Stimulated activated CD4-positive, alpha-beta T cell treated with anti-CD3 and anti-CD28 coated beads, Interleukin-12 subunit alpha, Interleukin-12 subunit beta, amount 100 ng/mL, for 4 hours (primary cell): ENCODE data around the gene MPHOSPH9.

Source experiments
- DNase-seq: peaks from one replicate; pipeline ENCODE4 v3.0.0-alpha.2; 2020

Gene MPHOSPH9, protein sequence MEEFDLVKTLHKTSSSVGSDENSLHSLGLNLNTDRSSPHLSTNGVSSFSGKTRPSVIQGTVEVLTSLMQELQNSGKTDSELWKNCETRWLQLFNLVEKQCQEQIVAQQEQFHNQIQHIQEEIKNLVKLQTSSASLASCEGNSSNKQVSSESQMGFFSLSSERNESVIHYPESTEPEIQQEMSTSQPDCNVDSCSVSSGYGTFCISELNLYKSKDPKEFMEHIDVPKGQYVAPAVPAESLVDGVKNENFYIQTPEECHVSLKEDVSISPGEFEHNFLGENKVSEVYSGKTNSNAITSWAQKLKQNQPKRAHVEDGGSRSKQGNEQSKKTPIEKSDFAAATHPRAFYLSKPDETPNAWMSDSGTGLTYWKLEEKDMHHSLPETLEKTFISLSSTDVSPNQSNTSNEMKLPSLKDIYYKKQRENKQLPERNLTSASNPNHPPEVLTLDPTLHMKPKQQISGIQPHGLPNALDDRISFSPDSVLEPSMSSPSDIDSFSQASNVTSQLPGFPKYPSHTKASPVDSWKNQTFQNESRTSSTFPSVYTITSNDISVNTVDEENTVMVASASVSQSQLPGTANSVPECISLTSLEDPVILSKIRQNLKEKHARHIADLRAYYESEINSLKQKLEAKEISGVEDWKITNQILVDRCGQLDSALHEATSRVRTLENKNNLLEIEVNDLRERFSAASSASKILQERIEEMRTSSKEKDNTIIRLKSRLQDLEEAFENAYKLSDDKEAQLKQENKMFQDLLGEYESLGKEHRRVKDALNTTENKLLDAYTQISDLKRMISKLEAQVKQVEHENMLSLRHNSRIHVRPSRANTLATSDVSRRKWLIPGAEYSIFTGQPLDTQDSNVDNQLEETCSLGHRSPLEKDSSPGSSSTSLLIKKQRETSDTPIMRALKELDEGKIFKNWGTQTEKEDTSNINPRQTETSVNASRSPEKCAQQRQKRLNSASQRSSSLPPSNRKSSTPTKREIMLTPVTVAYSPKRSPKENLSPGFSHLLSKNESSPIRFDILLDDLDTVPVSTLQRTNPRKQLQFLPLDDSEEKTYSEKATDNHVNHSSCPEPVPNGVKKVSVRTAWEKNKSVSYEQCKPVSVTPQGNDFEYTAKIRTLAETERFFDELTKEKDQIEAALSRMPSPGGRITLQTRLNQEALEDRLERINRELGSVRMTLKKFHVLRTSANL

DNA sequence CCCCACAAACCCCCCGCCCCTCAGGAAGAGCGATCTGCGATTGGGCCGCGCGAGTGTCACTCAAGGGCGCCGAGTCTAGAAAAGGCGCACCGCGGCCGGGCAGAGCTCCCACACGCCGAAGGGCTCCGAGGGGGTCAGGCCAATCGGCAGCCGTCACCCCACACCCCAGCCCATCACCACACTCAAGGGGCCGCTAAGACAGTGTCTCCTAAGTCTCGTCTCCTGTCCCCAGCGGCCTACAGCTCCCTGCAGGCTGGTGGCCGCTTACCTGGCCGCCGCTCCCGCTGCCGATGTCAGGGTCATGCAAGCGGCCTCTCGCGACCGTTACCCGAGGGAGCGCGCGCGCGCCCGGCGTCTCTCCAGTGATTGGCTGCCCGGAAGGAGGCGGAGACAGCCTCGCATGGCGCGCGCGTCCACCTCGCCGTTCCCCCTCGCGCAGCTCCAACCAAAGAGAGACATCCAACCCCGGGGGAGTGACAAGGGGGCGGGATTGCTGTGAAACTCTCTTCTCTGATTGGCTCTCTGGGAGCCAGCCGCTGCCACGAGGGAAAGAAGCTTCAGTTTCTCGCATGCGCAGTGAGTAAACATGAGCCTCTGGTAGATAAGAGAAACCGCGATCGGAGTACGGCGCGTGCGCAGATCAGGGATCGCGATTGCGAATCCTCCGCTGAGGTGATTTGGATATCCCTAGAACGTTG is at the start of gene MPHOSPH9, which contains the start of gene MTRFR:
Gene MPHOSPH9 (minus strand): TSS at position 335 of the 698 bp plus-strand sequence. CDS start 2,777 bp downstream, outside the sequence.
Gene MTRFR (plus strand): TSS at position 630 of the 698 bp plus-strand sequence. CDS start 20,239 bp downstream, outside the sequence.
- DNase-seq = peak; percentile 95

DNA sequence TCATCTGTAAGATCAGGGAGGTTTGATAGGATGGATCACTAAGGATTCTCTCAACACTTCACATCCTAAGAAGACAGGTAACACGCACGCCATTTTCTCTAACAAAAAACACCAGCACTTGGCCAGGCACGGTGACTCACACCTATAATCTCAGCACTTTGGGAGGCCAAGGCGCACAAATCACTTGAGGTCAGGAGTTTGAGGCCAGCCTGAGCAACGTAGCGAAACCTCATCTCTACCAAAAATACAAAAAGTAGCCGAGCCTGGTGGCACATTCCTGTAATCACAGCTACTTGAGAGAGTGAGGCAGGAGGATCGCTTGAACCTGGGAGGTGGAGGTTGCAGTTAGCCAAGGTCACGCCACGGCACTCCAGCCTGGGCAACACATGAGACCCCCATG is 49.2 kb upstream of the MPHOSPH9 start:
- DNase-seq = no peak

DNA sequence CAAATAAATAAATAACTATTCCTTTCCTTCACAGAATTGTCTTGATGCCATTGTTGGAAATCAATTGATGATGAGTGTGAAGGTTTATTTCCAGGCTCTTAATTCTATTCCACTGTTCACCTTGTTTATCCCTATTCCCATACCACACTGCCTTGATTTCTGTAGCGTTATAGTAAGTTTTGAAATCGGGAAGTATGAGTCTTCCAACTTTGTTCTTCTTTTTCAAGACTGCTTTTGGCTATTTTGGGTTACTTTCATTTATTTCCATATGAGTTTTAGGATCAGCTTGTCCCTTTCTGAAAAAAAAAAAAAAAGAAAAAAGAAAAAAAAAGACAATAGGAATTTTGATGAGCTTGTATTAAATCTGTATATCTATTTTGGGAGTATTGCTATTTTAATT is 48.0 kb upstream of the MPHOSPH9 start:
- DNase-seq = no peak

DNA sequence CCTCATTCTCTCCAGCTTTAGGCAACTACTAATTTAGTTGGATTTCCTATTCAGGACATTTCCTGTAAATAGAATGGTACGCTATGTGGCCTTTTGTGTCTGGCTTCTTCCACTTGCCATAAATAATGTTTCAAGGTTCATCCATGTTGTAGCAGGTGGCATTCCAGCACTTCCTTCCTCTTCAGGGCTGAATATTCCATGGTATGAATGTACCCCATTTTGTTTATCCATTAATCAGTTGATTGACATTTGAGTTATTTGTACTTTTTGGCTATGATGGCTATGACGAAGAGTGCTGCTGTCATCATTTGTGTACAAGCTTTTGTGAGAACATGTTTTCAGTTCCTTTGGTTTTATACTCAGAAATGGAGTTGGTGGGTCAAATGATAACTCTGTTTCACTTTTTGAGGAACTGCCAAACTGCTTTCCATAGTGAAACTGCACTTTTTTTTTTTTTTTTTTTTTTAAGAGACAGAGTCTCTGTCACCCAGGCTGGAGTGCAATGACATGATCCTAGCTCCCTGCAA is 45.2 kb upstream of the MPHOSPH9 start:
- DNase-seq = no peak

DNA sequence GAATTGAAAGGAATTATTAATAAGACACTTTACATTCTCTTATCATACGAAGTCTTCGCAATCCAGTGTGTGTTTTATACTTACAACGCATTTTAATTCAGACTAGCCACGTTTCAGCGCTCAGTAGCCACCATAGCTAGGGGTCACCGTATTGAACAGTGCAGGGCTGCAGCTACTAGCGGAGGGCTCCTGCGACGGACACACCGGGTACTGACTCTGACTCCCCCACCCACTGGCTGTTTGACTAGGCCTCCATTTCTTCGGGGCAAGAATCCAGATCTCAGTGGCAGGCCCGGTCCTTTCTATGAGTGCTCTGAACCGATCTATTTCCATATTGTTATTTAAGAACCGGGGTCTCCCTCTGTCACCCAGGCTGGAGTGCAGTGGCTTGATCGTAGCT is 40.2 kb upstream of the MPHOSPH9 start:
- no peak for DNase-seq

DNA sequence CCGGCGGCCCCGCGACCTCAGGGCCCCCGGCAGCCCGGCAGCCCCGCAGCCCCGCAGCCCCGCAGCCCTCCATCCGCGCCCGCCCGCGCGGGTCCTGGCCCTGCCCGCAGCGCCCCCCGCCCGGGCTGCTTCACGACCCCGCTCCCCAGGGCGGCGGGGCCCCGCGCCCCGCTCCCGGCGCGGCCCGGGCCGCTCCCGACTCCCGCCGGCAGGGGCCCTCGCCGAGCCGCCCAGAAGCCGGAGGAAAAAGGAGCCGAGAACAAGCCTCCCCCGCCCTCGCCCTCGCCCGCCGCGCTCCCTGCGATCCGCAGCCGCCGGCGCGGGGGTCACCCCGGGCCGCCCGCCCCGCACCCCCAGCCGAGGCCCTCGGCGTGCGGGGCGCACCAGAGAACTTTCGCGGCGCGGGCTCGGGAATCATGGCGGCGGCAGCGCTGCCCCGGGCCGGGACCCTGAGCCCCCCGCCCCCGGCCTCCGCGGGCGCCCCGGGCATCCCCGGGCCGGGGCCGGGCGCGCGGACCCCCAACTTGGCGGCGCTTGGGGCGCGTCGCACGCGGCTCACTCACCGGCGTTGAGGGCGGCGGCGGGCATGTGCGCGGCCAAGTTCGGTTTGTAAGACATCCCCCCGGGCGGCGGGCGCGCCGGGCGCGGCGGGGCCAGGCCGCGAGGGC is 38.2 kb upstream of the MPHOSPH9 start:
- peak; percentile 73 for DNase-seq

DNA sequence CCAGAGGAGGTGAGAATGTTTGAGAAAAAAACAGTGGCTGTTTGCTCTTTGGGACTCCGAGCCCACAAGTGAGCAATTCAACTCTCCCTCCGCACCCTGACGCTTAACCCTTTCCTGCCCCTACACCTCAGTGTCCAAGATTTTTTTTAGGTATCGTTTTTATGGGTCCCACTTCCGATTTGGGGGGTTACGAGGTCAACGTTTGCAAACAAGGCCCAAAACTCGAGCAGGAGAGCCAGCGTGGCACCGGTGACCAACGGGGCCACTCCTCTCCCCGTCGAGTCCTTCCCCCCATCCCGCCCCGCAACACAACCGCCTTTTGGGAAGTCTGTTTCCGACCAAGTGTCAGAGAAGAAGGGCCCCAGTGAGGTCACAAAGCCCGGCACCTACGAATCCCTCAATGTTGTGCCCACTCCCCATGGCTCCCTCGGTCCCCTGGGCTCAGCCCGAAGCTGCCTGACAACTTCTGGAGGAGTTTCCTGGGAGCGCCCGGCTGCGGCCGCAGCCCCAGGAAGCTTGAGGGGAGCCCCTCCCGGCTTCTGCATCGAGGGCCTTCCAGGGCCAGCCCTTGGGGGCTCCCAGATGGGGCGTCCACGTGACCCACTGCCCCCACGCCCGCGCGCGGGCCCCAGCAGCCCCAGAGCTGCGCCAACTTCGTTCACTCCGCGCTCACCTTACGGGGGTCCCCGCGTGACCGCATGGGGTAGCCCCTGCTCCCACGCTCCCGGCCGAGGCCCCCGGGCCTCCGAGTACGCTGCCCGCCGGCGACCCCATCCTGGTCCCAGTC is 37.5 kb upstream of the MPHOSPH9 start:
- peak; percentile 8 for DNase-seq

DNA sequence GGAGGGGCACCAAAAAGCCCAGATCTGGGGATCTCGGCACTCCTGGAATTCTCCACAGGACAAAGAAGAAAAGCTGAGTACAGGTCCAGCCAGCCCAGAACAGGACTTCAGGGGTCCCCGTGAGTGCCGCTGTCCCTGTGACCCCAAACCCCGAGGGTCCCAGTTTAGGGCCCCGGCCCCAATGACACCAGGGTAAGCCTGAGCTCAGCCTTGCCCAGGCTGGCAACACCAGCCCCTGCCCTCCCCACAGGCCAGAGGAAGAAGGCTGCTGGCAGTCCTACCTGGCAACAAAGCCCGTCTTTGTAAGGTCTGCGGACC is 36.9 kb upstream of the MPHOSPH9 start:
- DNase-seq = no peak

DNA sequence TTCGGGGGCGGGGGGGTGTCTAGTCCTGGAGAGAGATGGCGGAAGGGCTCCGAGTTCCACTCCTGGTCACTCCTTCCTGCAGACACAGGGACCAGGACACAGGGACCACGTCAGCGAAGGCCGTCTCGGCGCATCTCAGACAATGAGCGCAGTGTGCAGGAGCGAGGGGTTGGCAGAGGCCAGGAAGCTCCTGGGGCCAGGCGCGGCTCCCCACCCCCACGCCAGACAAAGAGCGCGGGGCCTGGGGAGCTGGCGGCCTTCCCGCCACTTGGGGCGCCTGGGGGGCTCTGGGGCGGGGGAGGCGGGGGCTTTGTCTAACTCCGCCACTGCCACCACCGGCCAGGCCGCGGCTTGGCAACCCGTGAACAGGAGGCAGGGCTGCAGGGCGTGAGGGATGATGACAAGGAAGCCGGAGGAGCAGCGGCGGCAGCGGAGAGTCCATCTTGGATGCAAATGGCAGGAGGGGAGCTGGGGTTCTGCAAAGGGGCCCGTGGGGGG is 36.5 kb upstream of the MPHOSPH9 start:
- peak; percentile 14 for DNase-seq

DNA sequence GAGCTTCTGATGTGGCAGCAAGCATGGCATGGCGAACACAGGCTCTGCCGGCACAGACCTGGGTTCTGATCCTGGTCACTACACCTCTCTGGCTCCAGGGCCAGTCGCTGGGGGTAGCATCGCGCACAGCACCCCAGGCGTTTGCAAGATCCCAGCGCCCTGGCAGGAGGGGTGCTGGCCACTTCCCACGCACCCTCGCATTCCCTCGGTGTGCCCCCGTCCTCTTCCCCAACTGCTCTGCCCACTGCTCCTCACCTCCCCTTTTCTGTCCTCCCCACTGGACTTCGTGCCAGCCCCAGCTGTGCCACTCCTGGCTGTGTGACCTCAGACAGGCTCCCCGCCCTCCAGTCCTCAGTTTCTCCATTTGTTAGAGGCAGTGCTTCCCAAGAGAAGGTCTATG is 35.9 kb upstream of the MPHOSPH9 start:
- DNase-seq = no peak

DNA sequence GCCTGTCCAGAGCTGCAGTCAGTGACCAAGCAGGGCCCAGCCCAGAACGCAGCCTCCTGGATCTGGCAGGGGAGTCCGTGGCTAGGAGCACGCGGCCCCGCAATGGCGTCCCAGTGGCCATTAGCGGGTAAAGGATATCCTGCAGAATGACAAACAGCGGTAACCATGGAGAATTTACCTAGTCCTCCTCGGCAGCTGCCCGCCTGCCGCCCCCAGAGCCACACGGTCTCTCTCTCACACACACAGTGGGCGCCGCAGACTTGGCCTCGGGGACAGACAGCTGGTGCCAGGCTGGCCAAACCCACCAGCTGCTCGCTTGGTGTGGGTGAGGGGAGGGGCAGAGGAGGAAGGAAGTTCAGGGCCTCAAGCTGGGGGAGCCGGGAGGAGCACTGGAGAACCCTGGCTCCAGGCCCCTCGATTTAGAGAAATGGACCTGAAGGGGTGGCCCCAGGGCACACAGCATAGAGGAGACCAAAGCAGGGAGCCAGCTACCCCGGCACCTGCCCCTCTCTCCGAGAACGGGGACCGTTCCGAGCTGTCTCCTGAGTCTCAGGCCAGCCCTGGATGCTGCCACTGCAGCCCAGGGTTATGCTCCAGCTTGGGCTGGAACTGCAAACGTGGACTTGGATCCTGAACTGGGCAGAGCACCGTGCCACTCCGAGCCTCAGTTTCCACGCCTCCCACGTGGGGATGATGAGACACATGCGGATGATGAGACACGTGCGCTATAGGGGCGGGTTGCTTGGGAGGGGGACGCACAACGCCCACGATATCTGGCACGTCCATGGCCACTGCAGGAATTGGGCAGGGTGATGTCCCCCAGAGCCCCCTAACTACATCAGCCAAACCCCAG is 35.3 kb upstream of the MPHOSPH9 start:
- DNase-seq = no peak

DNA sequence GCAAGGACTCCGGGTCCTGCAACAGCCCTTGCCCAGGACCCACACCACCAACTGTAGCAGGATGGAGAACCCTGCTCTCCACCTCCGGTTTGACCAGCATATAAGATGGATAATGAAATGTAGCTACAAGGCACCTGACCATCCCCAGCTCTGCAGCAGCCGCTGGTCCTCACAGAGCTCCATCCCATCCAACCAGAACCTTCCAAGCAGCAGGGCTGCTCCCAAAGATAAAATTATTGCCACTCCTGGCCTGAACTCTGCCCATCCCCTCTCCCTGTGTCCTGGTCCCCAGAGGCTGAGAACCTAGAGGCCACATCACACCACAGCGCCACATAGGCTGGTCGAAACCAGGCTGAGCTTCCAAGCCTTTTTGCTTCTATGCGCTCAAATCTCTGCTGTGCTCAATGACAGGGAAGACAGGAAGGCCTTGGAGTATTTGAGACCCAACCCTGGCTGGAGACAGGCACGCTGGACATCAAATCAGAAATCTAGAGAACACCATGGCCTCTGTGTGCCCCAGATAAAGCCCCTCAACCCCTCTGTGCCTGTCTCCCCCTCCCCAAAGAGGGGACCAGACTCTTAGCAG is 34.5 kb upstream of the MPHOSPH9 start:
- DNase-seq = no peak

DNA sequence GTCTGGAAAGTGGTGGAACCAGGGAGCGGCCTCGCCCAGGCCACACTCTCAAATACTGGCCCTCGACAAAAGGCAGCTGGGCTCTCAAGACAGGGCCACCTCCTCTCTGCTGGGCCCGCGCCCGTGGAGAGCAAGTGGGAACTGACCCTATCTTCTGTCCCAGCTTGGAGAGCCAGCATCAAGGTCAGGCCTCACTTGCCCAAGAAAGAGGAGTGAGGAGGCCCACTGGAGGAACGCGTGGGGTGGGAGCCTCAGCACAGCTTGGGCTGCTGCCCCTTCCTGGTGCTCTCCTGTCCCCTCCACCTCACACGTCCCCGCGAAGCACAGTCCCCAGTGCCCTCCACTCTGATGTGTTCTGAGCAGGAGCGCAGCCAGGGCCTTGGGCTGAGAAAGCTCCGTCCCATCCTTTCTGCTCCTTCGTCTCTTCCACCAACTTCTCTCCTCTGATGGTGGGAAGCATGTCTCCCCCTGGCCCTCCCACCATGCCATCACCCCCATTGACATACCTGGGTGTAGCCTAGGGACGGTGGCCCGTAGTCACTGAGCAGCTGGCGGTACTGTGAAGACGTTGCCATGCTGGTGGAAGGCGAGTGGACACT is 33.8 kb upstream of the MPHOSPH9 start:
- no peak for DNase-seq

DNA sequence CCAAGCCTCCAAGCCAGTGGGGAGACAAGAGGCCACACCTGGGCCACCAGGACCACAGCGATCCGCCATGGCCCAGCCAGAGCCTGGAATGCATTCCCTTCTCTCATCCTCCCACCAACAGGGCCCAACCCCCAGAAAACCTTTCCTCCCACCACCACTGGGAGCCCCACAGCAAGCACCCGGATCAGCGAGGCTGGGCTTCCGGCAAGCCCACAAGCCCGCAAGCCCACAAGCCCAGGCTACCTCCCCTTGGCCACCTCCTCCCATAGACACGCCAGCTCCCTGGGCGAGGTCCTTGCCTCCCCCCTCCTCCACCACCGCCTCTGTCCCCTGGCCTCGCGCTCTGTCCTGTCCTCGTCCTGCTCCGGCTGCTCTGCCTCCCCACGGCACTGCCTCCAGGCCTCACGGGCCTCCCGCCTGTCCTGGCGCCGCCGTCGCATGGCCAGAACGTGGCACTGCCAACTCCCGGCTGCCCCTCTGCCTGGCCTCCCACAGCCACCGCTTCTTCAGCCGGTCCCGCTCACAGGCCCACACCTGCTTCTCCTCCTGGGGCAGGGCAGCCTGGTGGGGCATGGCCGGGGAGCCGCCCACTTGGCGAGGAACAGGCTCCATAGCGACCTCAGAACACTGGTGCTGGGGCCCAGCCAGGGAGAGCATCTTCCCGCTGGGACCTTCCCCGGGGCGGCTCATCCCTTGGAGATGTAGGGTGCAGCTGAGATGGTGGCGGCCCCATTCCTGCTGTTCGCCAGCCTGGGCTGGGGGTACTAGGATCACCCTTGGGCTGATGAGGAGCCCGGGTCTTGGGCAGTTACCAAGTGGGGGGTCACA is 33.1 kb upstream of the MPHOSPH9 start:
- DNase-seq = no peak

DNA sequence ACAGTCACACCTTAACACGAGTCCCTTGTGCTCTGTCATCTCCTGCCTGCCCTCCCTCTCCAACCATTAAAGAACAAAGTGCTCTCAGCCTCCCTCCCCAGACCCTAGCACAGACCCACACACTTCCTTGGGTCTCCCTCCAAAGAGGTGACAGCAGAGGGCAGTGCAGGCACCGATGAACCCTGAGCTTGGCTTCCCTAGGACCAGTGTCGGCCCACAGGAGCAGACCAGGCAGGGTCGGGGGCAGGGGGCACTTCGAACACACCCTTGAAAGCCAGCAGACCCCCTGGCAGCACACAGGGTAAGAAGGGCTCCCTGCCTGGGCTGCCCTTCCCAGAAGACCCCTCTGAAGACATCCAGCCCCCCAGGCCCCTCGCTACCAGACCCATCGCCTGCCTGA is 31.7 kb upstream of the MPHOSPH9 start:
- DNase-seq = no peak

DNA sequence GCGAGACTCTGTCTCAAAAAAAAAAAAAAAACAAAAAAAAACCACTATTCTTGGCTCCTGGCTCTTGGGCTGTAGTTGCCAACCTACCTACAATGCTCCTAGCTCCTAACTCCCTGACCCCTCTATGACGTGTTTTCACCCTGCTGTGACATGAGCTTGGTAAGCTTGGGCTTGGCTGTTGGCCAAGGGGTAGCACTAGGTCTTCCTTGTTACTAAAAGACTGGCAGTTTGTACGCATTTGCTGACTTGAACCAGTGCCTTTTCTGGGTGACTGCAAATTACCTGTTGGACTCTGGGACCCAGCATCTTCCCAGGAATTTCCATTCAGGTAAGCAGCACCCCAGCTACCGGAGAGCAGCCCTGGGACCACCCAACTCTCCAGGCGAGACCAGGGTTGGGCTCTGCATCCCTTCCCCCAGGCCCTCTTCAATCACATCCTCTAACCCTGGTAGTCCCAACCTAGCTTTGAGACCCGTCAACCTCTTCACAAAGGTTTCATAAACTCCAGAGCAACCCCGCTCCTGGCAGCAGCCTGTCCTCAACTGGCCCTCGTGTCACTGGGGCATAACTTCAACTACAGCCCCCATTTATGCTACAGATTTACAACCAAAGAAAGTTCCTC is 30.4 kb upstream of the MPHOSPH9 start:
- DNase-seq = no peak

DNA sequence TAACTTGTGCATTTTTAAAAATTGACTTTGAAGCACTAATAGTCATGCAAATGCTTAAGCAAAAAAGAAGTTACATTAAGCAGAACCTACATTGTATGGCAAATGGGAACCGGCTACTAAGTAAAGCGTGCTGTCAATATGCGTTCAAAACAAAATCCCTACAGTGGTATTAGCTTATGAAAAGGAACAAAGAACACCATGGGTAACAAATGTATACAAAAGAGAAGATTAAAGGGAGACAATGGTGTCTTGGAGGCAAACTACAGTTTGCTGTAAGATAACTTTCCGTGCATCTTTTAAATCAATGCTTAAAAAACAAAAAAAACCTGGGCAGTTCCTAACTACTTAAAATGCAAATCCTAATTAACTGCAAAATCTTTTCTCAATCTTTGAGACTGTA is 28.3 kb upstream of the MPHOSPH9 start:
- no peak for DNase-seq

DNA sequence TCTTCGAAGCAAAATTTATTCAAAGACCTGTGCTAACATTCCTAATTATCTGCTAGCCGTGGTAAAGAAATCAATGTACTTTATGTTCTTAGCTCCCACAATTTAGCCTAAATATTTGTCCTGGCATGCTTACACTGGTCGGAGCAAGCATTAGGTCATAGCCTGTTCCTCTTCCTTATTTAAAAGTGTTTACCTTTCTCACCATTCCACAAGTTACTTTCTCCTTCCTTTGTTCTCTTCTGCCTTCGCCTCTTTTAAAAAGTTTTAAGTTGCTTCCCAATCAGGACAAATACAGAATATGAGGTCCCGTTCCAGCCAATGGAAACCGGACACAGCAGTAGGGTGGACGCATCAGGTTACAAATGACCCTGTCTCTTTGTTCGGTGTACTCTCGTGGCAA is 27.1 kb upstream of the MPHOSPH9 start:
- DNase-seq = no peak
